ENCODE measurements around the gene MDM4.
"Not testable (repeated sequence)": the region's sequence is repeated elsewhere in the genome, so short reads cannot be mapped to it uniquely, and the experiment has no call there.

Gene MDM4

DNA sequence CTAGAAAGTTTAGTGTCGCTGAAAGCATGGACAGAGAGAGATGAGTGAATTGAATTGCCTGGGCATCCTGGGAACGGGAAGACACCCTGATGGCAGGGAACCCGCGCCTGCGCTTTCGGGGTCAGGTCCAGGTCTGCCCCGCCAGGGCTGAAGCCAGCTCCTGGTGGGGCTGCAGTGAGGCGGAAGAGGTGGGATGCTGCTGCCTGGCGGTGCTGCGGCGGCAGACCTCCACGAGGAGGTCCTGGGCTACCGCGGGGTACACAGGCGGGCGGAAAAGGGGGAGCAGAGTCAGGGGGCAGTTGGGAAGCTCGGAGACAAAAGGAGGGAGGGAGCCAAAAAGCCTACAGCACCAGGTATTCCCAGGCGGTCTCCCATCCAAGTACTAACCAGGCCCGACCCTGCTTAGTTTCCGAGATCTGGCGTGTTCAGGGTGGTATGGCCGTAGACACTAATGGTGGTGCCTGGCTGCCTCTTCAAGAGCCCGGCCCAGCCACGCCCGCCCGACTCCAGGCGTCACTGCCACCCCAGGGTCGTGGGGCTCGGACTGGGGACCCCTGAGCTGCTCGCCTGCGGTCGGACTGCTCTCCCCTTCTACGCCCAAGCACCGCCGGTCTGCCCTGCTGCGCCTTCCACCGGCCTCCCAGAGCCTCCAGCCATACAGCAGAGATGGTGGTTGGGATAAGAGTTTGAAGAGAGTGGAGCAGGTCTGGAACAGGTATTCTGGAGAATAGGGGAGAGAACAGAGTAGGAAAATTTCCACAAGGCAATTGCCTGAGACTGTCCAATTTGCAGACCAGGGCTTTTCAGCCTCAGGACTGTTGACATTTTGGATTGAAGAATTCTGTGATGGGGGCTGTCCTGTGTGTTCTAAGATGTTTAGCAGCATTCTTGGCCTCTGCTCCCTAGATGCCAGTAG lies 46.1 kb downstream of the MDM4 start:
- DNase-seq (ENCODE audit: low spot score), result no peak

DNA sequence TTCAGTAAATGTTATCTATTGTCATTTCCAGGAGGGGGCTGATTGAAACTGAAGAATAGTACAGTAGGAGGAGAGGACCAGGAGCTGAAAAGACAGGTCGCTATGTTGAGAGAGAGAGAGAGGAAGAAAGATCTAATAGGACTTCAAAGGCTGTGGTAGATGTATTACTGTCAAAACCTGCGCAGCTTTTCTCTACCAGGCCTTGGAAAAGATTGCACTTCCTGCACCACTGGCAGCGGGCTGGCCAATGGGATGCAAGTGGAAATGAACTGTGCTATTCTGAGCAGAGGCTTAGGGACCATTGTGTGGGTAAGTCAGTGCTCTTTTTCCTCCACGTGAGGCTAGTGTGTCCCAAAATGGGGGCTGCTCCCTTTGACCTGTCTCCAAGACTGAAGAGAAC lies 47.1 kb downstream of the MDM4 start:
- DNase-seq (ENCODE audit: low spot score), result no peak

DNA sequence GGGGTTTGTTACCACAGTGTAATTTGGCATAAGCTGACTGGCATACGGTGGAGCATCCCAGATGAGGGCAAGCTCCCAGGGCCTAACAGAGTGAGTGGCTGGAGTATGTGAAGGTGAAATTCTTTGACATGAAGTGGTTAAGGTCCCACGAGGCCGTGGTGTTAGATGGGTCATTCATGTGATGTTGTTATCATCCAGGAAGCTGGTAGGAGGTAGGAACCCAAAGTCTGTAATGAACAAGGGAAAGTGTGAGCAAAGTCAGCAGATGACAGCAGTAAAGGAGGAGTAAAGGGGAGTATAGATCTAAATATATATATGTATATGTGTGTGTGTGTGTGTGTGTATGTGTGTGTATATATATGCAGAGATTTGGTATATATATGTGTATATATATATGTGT lies 47.6 kb downstream of the MDM4 start:
- DNase-seq (ENCODE audit: low spot score), result no peak

DNA sequence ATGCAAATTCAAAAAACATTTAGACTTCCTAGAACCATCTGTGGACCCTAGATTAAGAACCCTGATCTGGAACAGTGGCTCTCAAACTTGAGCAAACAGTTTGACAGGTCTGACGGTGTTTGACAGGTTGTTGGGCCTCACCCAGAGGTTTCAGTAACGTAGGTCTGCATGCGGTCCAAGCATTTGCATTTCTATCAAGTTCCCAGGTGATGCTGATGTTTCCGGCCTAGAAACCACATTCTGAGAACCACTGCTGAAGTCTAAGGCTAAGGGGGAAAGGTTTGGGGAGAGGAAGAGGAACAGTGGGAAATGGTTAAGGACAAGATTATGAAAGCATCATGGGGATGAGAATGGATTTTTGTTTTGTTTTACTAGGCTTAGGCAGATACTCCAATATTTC lies 48.6 kb downstream of the MDM4 start:
- DNase-seq (ENCODE audit: low spot score), result no peak

DNA sequence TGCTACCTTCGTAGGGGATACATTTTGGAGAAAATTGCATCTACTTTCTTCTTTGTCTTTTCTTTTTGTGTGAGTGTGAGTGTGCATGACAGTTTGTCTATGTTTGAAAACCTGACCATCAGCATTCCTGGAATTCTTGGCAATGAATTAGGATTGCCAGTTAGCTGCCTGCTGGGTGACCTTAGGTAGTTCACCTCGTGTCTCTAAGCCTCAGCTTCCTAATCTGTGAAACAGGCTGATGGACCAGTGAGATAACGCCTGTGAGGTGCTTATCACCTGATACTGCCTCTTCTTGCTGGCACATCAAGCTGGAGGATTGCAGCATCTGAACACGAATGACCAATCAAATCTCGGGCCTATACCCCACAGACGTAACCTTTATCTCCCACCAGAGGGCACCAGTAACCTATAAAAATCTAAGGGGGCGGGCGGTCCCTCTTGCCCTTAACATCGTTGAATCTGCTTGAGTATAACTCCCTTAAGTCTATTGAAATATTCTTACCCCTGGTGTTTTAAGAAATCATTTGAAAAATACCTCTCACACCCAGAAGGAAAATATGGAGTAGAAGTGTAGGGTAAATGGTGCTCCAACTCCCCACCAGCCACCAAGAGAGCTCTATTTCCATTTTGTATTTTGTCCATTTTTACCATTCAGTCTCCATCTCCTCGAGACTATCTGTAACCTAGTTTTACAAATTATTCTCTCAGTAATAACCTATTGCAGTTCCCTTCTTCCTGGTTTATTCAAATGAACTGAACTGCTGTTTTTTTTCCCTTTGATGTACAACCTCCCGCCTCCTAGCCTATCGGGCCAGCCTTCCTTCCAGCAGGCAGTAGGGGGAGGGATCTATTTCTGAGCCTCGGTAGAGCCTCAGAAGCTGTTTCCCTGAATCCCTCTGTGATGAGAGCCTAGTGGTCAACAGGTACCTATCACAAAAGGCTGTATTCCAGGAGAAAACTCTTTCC lies 49.7 kb downstream of the MDM4 start:
- peak; percentile 83 for DNase-seq (ENCODE audit: low spot score)

DNA sequence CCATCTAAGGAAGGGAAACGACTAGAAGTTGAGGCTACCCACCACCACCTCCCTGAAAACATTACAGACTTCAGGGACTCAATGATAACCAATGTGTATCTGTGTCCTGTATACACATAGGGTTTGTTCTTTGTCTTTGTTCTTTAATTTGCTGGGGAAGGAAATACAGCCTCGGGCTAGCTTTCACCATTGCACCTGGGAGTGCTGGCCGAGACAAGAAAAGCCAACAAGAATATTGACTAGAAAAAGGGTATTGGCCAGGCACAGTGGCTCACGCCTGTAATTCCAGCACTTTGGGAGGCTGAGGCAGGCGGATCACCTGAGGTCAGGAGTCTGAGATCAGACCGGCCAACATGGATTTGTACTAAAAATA lies 50.4 kb downstream of the MDM4 start:
- no peak for DNase-seq (ENCODE audit: low spot score)

DNA sequence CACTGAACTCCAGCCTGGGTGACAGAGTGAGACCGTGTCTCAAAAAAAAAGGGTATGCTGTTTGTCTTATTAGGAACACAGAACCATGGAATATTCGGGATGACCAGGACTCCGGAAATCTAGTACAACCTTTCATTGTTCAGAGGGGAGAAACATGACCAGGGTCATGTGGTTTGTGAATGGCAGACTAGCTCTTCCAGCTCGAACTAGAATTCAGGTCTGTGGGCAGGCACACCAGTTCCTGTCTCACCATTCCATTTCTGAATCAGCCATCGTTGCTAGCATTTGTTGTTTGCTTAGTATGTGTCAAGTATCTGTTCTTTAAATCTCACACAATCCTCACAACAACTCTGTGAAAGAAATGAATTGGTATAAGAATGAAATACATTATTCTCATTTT lies 50.9 kb downstream of the MDM4 start:
- no peak for DNase-seq (ENCODE audit: low spot score)

DNA sequence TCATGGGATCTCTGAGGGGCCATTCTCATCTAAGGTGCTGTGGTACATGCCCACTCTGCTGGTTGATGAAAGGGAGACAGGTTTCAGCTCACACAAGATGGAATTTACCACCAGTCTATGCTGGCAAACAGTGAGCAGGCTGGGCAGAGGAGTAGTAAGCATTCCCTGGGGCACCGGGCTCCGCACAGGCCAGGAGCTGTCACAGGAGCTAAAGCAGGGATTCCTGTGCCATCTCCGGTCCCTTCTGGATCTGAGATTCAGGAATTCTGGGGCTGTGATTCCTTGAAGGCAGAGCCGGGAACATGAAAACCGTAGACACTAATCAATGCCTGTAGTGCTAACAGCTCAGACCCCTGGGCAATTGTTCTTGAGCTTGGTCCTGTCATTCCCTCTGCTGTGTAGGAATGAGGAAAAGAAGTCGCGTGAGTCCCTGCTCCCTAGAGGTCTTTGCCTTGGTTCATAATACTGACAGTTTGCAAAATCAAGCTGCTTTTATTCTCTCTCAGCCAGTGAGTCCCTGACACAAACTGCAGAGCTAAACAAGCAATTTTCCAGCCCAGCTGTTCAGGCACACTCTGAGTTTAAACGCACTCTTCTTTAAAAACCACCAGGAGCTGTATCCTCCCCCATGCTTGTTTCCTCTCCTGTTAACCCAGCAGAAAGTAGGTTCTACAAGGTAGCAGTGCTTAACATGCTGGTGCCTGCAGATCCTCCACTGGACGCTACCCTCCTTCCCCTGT lies 52.5 kb downstream of the MDM4 start:
- no peak for DNase-seq (ENCODE audit: low spot score)

DNA sequence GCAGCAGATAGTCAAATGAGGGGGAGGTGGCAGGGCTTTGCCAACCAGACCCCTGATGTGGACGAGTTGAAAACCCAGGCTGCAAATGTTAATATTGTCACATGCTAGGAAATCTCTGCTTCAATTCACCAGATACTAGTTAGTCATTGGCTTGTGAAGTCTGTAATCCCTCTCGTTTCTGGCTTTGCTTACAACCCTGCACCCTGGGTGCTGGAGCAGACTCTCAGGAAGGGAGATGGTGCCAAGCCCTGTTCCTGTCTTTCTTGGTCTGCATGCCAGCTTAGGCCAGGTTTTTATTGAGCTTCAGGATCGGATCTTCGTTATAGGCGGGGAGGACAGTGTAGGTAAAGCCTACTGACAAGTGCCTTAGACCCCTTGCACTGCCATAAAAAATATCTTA lies 53.3 kb downstream of the MDM4 start:
- DNase-seq (ENCODE audit: low spot score), result no peak

DNA sequence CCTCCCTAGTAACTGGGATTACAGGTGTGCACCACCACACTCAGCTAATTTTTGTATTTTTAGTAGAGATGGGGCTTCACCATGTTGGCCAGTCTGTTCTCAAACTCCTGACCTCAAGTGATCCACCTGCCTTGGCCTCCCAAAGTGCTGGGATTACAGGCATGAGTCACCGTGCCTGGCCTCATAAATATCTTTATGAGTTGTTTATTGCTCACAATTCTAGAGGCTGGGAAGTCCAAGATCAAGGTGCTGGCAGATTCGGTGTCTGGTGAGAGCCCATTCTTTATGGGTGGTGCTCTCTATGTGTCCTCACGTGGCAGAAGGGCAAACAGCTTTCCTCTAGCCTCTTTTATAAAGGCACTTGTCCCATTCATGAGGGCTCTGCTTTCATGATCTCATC lies 53.8 kb downstream of the MDM4 start:
- not testable (repeated sequence) for DNase-seq (ENCODE audit: low spot score)

DNA sequence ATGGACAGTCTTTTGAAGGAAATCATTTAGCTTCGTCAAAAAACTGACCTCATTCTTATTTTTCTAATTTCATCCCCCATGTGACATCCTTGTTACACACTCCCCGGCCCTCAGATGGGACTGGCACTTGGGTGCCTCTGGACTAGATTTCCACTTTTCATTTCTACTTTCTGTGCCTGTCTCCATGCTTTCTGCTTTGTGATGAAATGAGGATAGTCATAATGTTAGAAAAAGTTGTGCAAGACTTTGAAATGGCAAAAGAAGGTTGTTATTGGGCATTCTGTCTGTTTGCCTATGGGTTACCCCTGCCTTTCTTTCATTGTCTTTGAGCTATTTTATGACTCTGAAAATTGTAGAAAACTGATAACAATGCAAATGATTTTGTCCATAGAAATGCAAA lies 54.9 kb downstream of the MDM4 start:
- no peak for DNase-seq (ENCODE audit: low spot score)

DNA sequence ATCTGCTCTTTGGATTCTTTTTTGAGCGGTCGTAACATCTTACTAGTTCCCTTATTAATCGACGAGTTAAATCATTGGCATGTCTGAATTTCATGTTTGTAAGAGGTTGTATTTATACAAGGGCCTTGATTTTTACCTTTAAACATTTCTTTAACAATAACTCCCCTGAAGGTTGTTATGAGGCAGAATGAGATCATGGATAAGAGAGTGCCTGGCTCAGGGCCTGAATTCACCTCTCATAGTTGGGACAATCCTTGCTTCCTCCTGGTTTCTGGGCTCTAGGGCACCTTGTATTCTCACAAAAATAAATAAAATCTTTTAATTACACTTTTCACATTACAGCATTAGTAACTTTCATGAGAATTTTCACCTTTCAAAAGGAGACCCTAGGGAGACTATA lies 55.4 kb downstream of the MDM4 start:
- DNase-seq (ENCODE audit: low spot score), result no peak

DNA sequence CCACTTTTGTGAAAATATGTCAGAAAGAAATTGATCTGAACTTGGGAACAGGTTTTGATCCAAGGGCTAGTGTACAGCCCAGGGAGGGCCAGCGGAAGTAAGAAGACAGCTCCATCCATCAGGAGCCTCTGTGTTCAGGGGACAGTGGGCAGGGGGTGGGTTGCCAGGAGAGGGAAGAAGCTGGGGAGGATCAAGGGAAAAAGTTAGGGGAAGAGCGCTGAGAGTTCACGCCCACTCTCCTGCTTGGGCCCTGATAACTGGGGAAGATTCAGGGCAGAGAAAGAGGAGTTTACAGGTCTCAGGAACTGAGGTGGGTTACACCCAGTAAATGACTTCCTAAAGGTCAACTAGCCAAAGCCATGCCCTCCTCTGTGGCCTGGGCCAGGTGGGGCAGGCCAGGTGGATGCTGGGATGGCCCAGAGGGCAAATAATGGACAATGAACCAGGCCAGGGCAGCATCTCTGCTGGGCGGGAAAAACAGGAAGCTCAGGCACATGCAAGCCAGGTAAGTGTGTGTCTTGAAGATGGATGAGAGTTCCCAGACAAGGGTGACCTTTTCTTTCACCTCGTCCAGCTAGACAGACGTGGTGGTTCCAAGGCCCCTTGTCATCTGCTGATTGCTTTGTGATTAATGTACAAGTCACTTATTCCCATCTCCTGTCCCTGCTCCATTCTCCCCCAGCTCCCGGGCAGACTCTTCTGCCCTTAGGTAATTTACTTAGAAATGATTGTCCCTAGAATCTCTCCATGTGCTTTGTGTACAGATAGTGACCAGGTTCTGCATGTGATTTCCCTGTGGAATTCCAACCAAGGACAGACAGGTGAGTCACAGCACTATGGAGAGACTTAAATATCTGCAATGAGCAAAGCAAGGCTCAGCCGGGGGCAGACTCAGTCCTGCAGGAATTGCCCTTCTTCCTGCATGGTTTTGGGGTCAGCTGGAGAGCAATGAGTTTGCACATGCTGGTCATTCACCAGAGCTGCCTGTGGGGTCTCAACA lies 57.0 kb downstream of the MDM4 start:
- no peak for DNase-seq (ENCODE audit: low spot score)

DNA sequence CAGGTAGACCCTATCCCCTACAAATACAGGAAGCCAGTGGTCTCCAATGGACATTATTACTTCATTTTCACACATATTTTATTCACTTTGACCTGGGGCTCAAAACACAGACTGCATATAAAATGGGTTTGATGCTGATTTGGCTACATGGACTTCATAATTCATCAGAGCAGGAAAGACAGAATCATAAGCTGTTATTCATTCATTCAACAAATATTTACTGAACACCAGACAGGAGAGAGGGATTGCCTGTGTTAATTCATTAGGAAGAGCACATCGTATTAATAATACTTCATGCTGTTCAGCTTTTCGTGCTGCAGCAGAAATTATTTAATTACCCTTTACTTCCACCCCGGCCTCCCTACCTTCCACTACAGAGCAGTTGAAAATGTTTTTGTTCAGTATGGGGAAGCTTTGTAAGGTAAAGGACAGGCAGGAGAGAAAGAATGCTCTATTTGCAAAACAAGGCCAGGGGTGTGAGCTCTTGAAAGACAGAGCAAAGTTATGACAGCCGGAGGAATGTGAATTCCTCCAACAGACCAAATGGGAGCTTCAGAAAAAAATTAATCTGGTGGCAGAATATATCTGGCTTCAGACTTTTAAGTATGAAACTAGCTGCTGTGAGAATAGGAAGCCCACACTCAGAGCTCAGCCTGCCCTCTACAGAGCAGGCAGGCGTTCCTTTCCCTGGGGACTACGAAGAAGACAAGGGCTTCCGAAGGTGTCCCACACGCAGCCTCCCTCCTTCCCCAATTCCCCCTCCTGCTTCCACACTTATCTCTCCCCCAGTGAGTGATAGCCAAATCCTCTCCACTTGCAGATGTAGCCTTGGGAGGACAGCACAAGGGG lies 58.0 kb downstream of the MDM4 start:
- no peak for DNase-seq (ENCODE audit: low spot score)

DNA sequence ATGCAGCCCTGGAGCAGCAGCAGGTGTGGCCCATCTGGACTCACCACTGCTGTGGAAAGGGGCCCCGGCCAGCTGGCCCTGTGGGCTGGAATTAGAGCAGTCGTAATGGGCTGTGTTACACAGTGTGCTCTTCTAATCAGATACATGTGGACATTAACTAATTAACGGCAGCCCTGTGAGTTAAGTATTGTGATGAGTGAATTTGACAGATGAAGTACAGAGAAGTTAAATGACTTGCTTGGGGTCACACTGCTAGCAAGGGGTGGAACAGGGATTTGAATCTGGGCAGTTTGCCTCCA lies 58.6 kb downstream of the MDM4 start:
- no peak for DNase-seq (ENCODE audit: low spot score)

DNA sequence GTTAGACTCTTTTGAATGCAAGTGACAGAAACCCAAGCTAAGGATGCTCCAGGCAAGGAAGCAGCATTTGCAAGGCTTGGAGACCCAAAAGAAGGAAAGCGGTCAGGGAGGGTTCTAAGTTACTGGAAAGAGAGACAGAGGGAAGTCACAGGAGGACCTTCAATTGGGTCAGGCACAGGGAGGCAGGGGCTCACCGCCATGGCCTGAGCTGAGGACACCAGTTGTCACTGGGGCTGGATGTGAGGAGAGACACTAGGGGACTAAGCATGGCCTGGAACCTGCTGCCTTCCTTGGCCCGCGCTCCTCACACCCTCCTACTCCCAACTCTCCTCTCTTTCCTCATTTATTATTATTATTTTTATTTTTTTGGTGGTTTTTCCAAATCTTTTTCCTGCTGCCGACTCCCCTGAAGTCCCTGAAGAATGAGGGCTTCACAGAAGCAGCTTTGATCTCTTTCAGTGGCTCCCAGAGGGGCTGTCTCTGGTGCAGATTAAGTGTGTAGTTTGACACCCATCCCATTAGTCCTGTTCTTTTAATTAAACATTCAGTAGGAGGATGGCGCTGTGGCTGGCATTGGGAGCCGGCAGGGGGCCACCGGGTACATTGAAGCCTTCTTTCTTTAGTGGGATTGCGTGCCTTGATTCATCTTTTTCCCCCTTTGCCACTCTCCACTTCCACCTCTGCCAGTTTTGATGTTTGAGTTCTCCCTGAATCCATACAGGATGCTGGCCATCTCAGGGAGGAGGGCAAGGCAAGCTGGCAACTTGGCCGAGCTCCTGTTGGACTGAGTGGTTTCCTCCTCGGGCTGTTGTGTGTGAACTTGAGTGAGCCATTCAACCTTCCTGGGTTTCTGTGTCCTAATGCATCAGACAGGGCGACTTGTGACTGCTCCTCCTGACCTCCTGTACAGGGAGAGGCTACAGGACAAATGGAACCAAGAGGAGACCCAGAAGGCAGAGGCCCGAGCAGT lies 59.3 kb downstream of the MDM4 start:
- DNase-seq (ENCODE audit: low spot score), result no peak

DNA sequence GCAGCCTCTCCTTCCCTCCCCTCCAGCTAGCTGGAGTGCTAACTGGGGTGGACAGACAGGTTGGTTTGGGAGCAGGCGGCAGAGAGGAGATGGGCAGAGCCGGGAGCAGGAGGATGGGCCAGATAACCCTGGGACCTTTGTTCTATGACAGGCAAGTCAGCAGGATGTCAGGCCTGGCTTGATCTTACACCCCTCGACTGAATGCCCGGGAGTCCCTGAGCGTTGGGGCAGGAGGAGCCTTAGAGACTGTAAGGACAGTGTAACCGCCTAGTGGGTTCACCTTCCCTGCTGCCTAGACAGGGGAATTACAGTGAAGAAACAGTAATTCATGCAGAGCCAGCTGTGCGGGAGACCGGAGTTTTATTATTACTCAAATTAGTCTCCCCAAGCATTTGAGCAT lies 60.2 kb downstream of the MDM4 start:
- DNase-seq (ENCODE audit: low spot score), result no peak

DNA sequence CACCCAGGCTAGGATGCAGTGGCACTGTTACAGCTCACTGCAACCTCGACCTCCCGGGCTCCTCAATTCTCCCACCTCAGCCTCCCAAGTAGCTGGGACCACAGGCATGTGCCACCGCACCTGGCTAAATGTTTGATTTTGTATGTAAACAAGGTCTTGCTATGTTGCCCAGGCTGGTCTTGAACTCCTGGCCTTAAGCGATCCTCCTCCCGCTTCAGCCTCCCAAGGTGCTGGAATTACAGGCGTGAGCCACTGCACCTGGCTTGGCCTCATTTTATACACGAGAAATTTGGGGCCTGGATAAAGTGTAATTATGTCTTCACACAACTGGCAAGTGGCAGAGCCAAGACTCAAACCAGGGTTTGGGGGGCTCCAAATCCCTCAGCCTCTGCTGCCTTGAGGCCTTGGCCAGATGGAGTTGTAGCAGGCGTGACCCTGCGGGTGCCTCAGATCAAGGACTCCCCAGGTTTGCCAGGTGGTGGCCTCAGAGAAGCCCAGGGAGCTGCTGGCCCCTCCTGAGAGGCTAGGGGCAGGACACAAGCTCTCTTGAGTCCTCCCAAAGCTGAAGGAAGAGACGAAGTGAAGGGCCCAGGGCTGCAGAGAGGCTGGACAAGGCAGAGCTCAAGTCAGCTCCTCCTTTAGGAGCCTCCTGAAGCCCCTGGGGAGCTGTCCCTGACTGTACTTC lies 61.7 kb downstream of the MDM4 start:
- DNase-seq (ENCODE audit: low spot score), result no peak

Data from Ammon's horn (tissue), 1 donor.